Upper lobe of left lung (tissue), 4 donors: ENCODE results near the gene OR5C1.

Experiments
- POLR2A ChIP-seq, 4 donors: fragments of 450-650 bp; IDR thresholded peaks; one replicate each; pipeline ENCODE4 v1.5.1; 2016 to 2017; ENCODE audit warnings: antibody characterized with exemption in 4 of 4, mild to moderate bottlenecking in 2 of 4
- TF ChIP-seq, protein P1 (sequence below), 6 experiments: fragments of 450-650 bp in 4 of 6; fragments of 200-600 bp in 2 of 6; sonication (generic) in 2 of 6; IDR thresholded peaks; one replicate each; pipeline ENCODE4 v1.5.1; 2016 to 2019; ENCODE audit warnings: antibody characterized with exemption in 6 of 6

- TF ChIP-seq, protein P1, sequence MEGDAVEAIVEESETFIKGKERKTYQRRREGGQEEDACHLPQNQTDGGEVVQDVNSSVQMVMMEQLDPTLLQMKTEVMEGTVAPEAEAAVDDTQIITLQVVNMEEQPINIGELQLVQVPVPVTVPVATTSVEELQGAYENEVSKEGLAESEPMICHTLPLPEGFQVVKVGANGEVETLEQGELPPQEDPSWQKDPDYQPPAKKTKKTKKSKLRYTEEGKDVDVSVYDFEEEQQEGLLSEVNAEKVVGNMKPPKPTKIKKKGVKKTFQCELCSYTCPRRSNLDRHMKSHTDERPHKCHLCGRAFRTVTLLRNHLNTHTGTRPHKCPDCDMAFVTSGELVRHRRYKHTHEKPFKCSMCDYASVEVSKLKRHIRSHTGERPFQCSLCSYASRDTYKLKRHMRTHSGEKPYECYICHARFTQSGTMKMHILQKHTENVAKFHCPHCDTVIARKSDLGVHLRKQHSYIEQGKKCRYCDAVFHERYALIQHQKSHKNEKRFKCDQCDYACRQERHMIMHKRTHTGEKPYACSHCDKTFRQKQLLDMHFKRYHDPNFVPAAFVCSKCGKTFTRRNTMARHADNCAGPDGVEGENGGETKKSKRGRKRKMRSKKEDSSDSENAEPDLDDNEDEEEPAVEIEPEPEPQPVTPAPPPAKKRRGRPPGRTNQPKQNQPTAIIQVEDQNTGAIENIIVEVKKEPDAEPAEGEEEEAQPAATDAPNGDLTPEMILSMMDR (IDR thresholded peaks at IDR 0.05) = no peak
- no peak for TF ChIP-seq POLR2A (IDR thresholded peaks at IDR 0.05)
Observed at GRCh38 chr9:122812736-122813135, 24.0 kb downstream of the OR5C1 start.
